Measurements from ENCODE around the gene AMBP.

DNA sequence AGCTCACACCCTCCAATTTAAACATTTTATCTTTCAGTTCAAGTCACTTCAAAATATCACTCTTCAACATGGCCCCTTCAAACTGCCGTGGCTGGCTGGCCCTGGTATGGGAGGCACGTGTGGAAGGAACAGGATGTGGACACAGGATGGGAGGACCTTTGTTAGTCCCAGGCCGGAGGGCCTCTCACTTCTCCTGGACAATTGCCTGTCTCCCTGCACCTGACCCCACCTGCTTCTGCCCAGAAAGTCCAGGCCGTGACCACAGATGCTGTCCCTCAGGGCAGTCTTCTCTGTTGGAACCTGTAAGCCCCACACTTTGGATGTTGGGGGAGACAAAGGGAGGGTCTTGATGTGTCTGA, 19.4 kb downstream of the AMBP start:
- TF ChIP-seq, protein P1, sequence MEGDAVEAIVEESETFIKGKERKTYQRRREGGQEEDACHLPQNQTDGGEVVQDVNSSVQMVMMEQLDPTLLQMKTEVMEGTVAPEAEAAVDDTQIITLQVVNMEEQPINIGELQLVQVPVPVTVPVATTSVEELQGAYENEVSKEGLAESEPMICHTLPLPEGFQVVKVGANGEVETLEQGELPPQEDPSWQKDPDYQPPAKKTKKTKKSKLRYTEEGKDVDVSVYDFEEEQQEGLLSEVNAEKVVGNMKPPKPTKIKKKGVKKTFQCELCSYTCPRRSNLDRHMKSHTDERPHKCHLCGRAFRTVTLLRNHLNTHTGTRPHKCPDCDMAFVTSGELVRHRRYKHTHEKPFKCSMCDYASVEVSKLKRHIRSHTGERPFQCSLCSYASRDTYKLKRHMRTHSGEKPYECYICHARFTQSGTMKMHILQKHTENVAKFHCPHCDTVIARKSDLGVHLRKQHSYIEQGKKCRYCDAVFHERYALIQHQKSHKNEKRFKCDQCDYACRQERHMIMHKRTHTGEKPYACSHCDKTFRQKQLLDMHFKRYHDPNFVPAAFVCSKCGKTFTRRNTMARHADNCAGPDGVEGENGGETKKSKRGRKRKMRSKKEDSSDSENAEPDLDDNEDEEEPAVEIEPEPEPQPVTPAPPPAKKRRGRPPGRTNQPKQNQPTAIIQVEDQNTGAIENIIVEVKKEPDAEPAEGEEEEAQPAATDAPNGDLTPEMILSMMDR (IDR thresholded peaks at IDR 0.05; ENCODE audit: low read depth, low read length), result no peak
- TF ChIP-seq EZH2phosphoT487 (IDR thresholded peaks at IDR 0.05; ENCODE audit: low read depth), result no peak
